HL-60 (cell line): Measurements from ENCODE around the gene ALDH1L1.

ENCODE experiments used
- DNase-seq, 2 experiments: peaks; one replicate each; pipeline ENCODE4 v3.0.0-alpha.2; 2010 to 2020; ENCODE audit warnings: low read depth in 1 of 2, low spot score in 1 of 2
- H3K27ac ChIP-seq: fragments of 250-450 bp; sonication (Bioruptor Pico); replicated peaks from 2 replicates; pipeline ENCODE4 v1.5.1; 2020; ENCODE audit warnings: mild to moderate bottlenecking, moderate library complexity
- H3K27me3 ChIP-seq: fragments of 250-450 bp; sonication (Bioruptor Pico); 2 replicates; pipeline ENCODE4 v1.5.1; 2021; ENCODE audit warnings: mild to moderate bottlenecking, moderate library complexity; ENCODE audit not compliant: insufficient read depth, poor library complexity, severe bottlenecking
- H3K4me3 ChIP-seq: replicated peaks from 2 replicates; pipeline ENCODE4 v1.5.1; 2011; ENCODE audit warnings: mild to moderate bottlenecking, control low read depth, low read length; ENCODE audit not compliant: insufficient read depth
- GABPA ChIP-seq: IDR thresholded peaks from 2 replicates; pipeline ENCODE4 v1.6.1; 2012; ENCODE audit warnings: low read depth
- POLR2AphosphoS5 ChIP-seq: IDR thresholded peaks from 2 replicates; pipeline ENCODE4 v1.6.1; 2012; ENCODE audit warnings: low read depth
- SPI1 ChIP-seq: IDR thresholded peaks from 2 replicates; pipeline ENCODE4 v1.6.1; 2012; ENCODE audit warnings: low read depth, mild to moderate bottlenecking, borderline replicate concordance
- TF ChIP-seq, protein P1 (sequence below): IDR thresholded peaks from 2 replicates; pipeline ENCODE4 v1.6.1; 2012; ENCODE audit warnings: low read depth; ENCODE audit not compliant: insufficient replicate concordance
- TF ChIP-seq, protein P2 (sequence below): IDR thresholded peaks from one replicate; pipeline ENCODE4 v1.5.1; 2011; ENCODE audit warnings: low read length, control low read depth, inconsistent platforms; ENCODE audit not compliant: insufficient read depth

Gene ALDH1L1

GRCh38 chr3:126201168-126201567, 20.8 kb upstream of the ALDH1L1 start:
- TF ChIP-seq, protein P1, sequence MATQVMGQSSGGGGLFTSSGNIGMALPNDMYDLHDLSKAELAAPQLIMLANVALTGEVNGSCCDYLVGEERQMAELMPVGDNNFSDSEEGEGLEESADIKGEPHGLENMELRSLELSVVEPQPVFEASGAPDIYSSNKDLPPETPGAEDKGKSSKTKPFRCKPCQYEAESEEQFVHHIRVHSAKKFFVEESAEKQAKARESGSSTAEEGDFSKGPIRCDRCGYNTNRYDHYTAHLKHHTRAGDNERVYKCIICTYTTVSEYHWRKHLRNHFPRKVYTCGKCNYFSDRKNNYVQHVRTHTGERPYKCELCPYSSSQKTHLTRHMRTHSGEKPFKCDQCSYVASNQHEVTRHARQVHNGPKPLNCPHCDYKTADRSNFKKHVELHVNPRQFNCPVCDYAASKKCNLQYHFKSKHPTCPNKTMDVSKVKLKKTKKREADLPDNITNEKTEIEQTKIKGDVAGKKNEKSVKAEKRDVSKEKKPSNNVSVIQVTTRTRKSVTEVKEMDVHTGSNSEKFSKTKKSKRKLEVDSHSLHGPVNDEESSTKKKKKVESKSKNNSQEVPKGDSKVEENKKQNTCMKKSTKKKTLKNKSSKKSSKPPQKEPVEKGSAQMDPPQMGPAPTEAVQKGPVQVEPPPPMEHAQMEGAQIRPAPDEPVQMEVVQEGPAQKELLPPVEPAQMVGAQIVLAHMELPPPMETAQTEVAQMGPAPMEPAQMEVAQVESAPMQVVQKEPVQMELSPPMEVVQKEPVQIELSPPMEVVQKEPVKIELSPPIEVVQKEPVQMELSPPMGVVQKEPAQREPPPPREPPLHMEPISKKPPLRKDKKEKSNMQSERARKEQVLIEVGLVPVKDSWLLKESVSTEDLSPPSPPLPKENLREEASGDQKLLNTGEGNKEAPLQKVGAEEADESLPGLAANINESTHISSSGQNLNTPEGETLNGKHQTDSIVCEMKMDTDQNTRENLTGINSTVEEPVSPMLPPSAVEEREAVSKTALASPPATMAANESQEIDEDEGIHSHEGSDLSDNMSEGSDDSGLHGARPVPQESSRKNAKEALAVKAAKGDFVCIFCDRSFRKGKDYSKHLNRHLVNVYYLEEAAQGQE: no peak
- TF ChIP-seq SPI1 (no peak), GABPA (no peak), POLR2AphosphoS5 (no peak)
- TF ChIP-seq, protein P2, sequence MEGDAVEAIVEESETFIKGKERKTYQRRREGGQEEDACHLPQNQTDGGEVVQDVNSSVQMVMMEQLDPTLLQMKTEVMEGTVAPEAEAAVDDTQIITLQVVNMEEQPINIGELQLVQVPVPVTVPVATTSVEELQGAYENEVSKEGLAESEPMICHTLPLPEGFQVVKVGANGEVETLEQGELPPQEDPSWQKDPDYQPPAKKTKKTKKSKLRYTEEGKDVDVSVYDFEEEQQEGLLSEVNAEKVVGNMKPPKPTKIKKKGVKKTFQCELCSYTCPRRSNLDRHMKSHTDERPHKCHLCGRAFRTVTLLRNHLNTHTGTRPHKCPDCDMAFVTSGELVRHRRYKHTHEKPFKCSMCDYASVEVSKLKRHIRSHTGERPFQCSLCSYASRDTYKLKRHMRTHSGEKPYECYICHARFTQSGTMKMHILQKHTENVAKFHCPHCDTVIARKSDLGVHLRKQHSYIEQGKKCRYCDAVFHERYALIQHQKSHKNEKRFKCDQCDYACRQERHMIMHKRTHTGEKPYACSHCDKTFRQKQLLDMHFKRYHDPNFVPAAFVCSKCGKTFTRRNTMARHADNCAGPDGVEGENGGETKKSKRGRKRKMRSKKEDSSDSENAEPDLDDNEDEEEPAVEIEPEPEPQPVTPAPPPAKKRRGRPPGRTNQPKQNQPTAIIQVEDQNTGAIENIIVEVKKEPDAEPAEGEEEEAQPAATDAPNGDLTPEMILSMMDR: no peak
- no peak for DNase-seq
- H3K27me3 ChIP-seq: no peaks in the 10 kb centered on the region
- no peak overlapping the region for H3K4me3 ChIP-seq
- no peak overlapping the region for H3K27ac ChIP-seq

DNA sequence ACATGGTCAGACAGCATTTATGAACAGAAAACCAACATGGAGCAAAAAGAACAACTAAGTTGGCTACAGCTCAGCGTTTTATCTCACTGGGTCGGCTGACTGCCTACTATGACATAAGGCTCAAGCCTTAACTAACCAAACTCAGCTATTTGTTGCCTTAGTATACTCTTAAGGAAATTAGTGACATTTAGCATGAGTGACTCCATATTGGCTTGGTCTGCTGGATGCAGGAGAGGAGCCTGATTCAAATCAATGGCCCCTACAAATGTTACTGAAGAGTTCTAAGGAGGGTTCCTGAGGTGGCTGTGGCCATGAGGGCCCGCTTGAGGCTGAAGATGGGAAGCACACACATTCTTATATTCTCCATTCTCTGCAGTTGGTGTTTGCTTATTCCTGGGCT, 20.1 kb upstream of the ALDH1L1 start:
- H3K27me3 ChIP-seq: no peaks in the 10 kb centered on the region
- DNase-seq: no peak
- TF ChIP-seq, protein P2: no peak
- TF ChIP-seq GABPA (no peak), SPI1 (no peak), POLR2AphosphoS5 (no peak)
- TF ChIP-seq, protein P1: no peak
- H3K4me3 ChIP-seq: no peak overlapping the region
- H3K27ac ChIP-seq: no peak overlapping the region

- no peak overlapping the region for H3K4me3 ChIP-seq
- H3K27ac ChIP-seq: no peak overlapping the region
- TF ChIP-seq, protein P2: no peak
- TF ChIP-seq POLR2AphosphoS5 (no peak), SPI1 (no peak), GABPA (no peak)
- TF ChIP-seq, protein P1: no peak
- no peaks in the 10 kb centered on the region for H3K27me3 ChIP-seq
- DNase-seq: no peak
These were observed 18.9 kb upstream of the ALDH1L1 start for GRCh38 chr3:126199256-126199655.
